ENCODE data around the gene TPK1. TPM values are rescaled to one million over a fixed set of nuclear protein-coding genes. Genes with fewer than 3 reads are reported as not detected.
A peak's percentile ranks its signal among the peaks of the same experiment; 100 is the strongest.

Gene TPK1
- total RNA-seq, 1 experiment from 2014 or later = 3.3 TPM

DNA sequence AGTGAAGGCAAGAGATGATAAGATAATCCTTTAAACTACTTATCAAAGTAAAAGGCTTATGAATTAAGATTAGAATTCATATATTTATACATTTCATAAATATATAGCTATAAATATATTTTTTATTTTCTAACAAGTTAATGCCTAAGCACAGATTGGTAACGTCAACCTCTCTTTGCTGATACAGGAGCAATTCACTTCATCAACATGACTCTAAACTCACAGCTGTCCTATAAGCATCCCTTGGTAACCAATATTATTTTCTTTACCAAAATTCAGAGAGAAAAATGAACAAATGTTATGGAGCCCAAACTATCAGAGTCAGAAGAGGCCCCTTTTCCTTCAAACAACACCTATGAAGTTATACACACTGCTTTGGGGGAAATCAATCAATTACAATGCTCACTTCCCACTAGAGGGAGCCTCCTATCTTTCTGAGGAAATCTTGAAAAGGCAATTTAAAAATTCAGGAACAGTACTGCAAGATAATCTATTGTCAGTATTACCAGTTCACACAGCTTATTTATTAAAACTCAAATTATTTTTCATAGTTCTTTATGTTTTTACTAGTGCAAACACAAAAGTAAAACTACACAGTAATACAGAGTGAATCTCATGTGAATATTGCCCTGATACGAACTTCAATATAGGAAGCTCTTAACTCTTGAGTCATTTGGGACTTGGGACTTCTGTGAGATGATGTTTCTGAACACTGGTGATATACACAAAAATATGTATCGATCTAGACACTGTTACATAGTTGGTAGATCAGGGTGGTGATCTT lies 381.4 kb downstream of the TPK1 start:
- no TSS peak for BruUV-seq (replicated peaks)
- CTCF ChIA-PET = no interaction called here
- in situ Hi-C loops (cut with HindIII; ENCODE audit: low pct_unique_long_range_greater_than_20kb, low sequenced_read_pairs) = no loop called here
- Histone ChIP-seq H3K9me3 (ENCODE audit: control insufficient read depth, insufficient read depth, low read depth, low read length) (0 out of 2 replicates have a peak, but pooled peaks cover 3% of the 10 kb centered on the region), H3K27ac (ENCODE audit: low read length) (no peak overlapping the region), H3K36me3 (ENCODE audit: control insufficient read depth, insufficient read depth, low read length) (no peaks in the 10 kb centered on the region), H3K4me3 (ENCODE audit: low read depth in 2 of 2, low read length in 2 of 2) (no peak overlapping the region), H3K27me3 (ENCODE audit: control insufficient read depth, insufficient read depth, low read length) (no peaks in the 10 kb centered on the region; the same call in 1 of the 2 replicates), H3K4me1 (ENCODE audit: control insufficient read depth, insufficient read depth, low read length) (no peaks in the 10 kb centered on the region)
- DNase-seq (ENCODE audit: low read depth, low spot score) (no peak), ATAC-seq (no peak)
- TF ChIP-seq, protein P1, sequence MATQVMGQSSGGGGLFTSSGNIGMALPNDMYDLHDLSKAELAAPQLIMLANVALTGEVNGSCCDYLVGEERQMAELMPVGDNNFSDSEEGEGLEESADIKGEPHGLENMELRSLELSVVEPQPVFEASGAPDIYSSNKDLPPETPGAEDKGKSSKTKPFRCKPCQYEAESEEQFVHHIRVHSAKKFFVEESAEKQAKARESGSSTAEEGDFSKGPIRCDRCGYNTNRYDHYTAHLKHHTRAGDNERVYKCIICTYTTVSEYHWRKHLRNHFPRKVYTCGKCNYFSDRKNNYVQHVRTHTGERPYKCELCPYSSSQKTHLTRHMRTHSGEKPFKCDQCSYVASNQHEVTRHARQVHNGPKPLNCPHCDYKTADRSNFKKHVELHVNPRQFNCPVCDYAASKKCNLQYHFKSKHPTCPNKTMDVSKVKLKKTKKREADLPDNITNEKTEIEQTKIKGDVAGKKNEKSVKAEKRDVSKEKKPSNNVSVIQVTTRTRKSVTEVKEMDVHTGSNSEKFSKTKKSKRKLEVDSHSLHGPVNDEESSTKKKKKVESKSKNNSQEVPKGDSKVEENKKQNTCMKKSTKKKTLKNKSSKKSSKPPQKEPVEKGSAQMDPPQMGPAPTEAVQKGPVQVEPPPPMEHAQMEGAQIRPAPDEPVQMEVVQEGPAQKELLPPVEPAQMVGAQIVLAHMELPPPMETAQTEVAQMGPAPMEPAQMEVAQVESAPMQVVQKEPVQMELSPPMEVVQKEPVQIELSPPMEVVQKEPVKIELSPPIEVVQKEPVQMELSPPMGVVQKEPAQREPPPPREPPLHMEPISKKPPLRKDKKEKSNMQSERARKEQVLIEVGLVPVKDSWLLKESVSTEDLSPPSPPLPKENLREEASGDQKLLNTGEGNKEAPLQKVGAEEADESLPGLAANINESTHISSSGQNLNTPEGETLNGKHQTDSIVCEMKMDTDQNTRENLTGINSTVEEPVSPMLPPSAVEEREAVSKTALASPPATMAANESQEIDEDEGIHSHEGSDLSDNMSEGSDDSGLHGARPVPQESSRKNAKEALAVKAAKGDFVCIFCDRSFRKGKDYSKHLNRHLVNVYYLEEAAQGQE (IDR thresholded peaks at IDR 0.05; ENCODE audit: insufficient read depth in 1 of 2, low read depth in 2 of 2, low read length in 1 of 2) = no peak
- TF ChIP-seq, protein P2, sequence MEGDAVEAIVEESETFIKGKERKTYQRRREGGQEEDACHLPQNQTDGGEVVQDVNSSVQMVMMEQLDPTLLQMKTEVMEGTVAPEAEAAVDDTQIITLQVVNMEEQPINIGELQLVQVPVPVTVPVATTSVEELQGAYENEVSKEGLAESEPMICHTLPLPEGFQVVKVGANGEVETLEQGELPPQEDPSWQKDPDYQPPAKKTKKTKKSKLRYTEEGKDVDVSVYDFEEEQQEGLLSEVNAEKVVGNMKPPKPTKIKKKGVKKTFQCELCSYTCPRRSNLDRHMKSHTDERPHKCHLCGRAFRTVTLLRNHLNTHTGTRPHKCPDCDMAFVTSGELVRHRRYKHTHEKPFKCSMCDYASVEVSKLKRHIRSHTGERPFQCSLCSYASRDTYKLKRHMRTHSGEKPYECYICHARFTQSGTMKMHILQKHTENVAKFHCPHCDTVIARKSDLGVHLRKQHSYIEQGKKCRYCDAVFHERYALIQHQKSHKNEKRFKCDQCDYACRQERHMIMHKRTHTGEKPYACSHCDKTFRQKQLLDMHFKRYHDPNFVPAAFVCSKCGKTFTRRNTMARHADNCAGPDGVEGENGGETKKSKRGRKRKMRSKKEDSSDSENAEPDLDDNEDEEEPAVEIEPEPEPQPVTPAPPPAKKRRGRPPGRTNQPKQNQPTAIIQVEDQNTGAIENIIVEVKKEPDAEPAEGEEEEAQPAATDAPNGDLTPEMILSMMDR (IDR thresholded peaks at IDR 0.05) = peak; percentile 31; the same call in 1 of the 2 replicates
- TF ChIP-seq POLR2AphosphoS5 (IDR thresholded peaks at IDR 0.05; ENCODE audit: low read depth, low read length) (no peak), SIN3A (IDR thresholded peaks at IDR 0.05; ENCODE audit: borderline replicate concordance, insufficient read depth, low read depth, low read length) (no peak), TCF7L2 (IDR thresholded peaks at IDR 0.05; ENCODE audit: low read depth, low read length) (no peak)
- intact Hi-C loops (cut with micrococcal nuclease; ENCODE audit: unreplicated experiment) = no loop called here
- POLR2A ChIA-PET = no interaction called here

DNA sequence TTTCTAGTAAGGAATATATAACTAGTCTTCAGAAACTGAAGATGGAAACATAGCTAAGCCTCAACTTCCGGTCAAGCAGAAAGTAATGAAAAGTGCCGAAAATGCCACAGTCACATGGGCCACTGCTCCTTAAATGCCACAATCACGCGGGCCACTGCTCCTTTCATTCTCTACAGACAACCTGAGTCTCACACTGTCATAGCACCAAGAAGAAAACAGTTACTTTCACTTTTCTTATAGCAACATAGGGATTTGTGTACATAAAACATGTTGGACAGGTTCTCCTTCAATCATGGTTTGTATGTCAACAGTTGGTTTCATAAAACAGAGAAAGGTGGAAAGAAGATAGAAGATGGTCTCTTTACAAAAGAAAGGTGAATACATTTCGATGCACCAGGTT lies 383.8 kb downstream of the TPK1 start:
- CTCF ChIA-PET = no interaction called here
- no TSS peak for BruUV-seq (replicated peaks)
- intact Hi-C loops (cut with micrococcal nuclease; ENCODE audit: unreplicated experiment) = no loop called here

More for the DNA sequence above, 383.8 kb downstream of the TPK1 start:
- Histone ChIP-seq H3K36me3 (ENCODE audit: control insufficient read depth, insufficient read depth, low read length) (no peaks in the 10 kb centered on the region), H3K27ac (ENCODE audit: low read length) (no peak overlapping the region), H3K4me3 (ENCODE audit: low read depth in 2 of 2, low read length in 2 of 2) (no peak overlapping the region), H3K4me1 (ENCODE audit: control insufficient read depth, insufficient read depth, low read length) (no peaks in the 10 kb centered on the region), H3K9me3 (ENCODE audit: control insufficient read depth, insufficient read depth, low read depth, low read length) (0 out of 2 replicates have a peak, but pooled peaks cover 3% of the 10 kb centered on the region), H3K27me3 (ENCODE audit: control insufficient read depth, insufficient read depth, low read length) (no peaks in the 10 kb centered on the region; the same call in 1 of the 2 replicates)
- DNase-seq (ENCODE audit: low read depth, low spot score) (no peak), ATAC-seq (no peak)
- in situ Hi-C loops (cut with HindIII; ENCODE audit: low pct_unique_long_range_greater_than_20kb, low sequenced_read_pairs) = no loop called here
- POLR2A ChIA-PET = no interaction called here
- TF ChIP-seq, protein P2 (IDR thresholded peaks at IDR 0.05) = no peak
- TF ChIP-seq TCF7L2 (IDR thresholded peaks at IDR 0.05; ENCODE audit: low read depth, low read length) (no peak), SIN3A (IDR thresholded peaks at IDR 0.05; ENCODE audit: borderline replicate concordance, insufficient read depth, low read depth, low read length) (no peak), POLR2AphosphoS5 (IDR thresholded peaks at IDR 0.05; ENCODE audit: low read depth, low read length) (no peak)
- TF ChIP-seq, protein P1 (IDR thresholded peaks at IDR 0.05; ENCODE audit: insufficient read depth in 1 of 2, low read depth in 2 of 2, low read length in 1 of 2) = no peak

Measured in Panc1 (cell line).